G401.6 (cell line): ENCODE measurements around the gene NOP58.
"Not testable (repeated sequence)": the region's sequence is repeated elsewhere in the genome, so short reads cannot be mapped to it uniquely, and the experiment has no call there.

Experiments used
- FAIRE-seq: peaks from 2 replicates; lab custom pipeline; 2012; peaks lifted over from hg19 to GRCh38; lab: Jason Lieb, UNC

Gene NOP58

DNA sequence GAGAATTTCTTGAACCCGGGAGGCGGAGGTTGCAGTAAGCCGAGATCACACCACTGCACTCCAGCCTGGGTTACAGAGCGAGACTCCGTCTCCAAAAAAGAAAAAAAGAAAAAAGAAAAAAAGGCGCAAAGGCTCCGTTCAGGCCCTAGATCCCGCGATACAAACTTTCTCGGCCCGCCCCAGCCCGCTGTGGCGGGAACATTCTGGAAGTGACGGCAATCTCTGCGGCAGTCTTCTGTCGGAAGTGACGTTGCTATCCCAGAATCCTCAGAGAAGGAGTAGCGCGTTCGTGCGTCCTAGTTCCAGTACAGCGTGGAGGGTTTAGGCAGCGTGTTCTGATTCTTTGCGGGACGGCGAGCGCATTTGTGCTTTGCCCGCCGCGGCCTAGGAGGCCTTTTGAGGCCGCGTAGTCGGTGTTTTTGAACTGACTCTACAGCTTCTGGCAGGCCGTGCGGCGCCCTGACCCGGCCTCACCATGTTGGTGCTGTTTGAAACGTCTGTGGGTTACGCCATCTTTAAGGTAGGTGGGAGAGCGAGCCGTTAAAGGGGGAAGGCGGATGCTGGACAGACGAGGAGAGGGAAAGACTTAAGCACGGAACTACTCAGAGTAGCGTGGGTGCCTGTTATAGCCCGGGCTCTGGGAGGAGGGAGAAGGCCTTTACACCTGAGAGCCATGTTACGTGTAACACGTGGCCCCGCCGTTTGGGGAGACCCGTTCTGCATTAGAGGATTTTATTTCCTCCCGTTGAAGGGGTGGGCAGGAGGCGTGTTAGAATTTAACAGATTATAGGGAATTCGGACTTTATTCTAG lies at the start of gene NOP58:
Gene NOP58, plus strand, starts transcription at position 297 of the 811 bp plus-strand sequence. Its CDS starts 179 bp downstream, at position 476.
- peak; percentile 96 for FAIRE-seq

GRCh38 chr2:202221873-202222272 lies 43.7 kb upstream of the NOP58 start:
- FAIRE-seq: no peak

GRCh38 chr2:202237787-202238233 lies 27.8 kb upstream of the NOP58 start:
- no peak for FAIRE-seq

DNA sequence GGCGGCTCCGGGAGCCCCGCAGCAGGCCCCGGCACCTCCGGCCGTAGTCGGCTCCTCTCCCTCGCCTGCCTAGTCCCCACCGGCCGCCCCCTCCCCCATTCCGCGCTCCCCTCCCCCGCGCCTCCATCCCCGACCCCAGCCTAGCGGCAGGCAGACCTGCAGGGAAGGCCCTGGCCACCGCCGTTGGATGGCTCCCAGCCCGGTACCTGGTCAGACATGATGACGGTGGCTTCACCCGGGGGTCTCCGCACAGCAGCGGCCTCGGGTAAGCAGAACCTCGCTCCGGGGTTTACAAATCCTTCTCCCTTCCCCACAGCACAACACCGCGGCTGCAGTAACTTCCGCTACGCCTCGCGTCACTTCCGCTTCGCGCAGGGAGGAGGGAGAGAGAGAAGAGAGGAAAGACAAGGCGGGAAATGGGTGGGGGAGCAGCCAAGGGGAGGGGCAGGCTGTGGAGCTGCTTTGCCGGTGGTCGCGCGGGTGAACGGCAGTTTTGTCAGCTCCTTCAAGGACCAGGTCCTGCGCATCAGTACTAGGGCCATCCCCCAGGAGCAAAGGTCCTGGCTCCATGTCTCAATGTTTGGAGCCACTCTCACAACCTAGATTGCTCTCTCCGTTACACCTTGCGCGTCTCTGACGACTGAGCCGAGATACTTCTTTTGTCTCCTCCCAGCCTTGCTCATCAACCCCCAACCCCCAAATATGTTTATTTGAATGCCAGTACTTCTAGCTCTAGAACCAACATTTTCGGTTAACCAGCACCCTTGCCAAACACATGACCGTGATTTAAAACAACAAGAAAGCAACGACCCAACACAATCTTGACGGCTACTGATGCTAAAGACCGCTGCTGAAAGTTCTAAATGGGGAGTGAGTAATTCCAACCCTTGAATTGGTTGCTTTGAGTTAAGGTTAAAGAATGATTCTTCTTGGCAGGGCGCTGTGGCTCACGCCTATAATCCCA lies 27.0 kb upstream of the NOP58 start, which contains the start of gene SUMO1:
Gene SUMO1, minus strand, starts transcription at position 364 of the 964 bp plus-strand sequence. Its CDS starts 146 bp downstream, at position 218.
- peak; percentile 36 for FAIRE-seq

DNA sequence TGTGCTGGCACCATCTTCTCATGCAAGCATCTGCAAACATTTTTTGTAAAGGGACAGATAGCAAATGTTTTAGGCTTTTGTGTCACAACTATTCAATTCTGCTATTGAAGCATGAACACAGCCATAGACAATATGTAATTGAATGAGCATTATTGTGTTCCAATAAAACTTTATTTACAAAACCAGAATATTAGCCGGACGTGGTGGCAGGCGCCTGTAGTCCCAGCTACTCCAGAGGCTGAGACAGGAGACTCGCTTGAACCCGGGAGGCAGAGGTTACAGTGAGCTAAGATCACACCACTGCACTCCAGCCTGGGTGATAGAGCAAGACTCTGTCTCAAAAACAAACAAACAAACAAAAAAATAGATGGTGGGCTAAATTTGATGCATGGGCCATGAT lies 17.9 kb upstream of the NOP58 start:
- FAIRE-seq: not testable (repeated sequence)

DNA sequence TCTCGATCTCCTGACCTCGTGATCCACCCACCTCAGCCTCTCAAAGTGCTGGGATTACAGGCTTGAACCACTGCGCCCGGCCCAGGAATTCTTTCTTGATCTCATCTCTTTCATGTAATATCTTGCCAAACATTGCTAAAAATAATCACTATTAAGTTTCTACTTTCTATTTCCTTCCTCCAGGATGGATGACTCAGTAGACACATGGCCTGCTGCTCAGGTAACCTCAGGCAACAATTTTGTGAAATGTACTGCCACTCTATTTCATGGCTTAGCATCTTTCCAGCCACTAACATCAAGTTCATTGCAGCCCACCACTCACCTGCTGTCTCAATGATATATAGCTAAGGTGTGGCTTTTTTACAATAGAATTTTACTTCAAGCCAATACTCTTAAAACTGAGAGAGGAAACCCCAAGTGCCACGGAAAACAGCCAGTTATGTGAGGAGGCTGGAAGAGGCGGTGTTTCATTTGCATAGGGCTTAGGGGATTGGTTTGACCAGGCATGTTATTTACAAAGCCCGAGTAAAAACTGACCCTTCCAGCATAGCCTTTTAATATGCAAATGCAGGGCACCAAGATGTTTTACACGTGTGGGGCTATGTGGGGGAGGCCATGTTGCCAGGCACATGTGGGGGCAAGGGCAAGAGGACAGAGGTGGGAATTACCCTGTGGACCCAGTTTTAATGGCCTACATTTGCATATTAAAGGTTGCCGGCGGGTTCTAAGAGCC lies 15.9 kb upstream of the NOP58 start:
- no peak for FAIRE-seq

GRCh38 chr2:202251494-202251893 lies 14.1 kb upstream of the NOP58 start:
- no peak for FAIRE-seq

DNA sequence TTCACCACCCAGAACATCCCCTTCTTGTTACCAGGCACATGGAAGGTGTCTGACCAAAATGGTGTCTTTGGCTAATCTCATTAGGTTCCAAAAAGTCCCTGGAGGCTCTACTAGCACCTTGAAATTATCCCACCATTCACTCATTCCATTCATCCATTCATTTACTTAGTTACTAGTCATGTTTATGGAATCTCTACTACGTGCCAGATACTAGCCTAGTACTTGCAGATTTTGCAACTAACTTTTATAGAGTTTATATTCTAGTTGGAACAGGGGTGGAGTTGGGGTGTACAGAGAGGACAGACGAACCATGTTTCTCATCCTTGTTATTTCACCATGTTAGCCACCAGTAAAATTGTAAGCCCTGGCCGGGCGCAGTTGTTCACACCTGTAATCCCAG lies 4.0 kb upstream of the NOP58 start:
- FAIRE-seq: no peak

GRCh38 chr2:202267495-202267894 lies 1.9 kb downstream of the NOP58 start:
- no peak for FAIRE-seq

- no peak for FAIRE-seq
Observed at GRCh38 chr2:202269585-202269984, 4.0 kb downstream of the NOP58 start.

GRCh38 chr2:202270487-202270886 lies 4.9 kb downstream of the NOP58 start:
- no peak for FAIRE-seq

GRCh38 chr2:202276078-202276720 lies 10.6 kb downstream of the NOP58 start:
- FAIRE-seq: not testable (repeated sequence)

DNA sequence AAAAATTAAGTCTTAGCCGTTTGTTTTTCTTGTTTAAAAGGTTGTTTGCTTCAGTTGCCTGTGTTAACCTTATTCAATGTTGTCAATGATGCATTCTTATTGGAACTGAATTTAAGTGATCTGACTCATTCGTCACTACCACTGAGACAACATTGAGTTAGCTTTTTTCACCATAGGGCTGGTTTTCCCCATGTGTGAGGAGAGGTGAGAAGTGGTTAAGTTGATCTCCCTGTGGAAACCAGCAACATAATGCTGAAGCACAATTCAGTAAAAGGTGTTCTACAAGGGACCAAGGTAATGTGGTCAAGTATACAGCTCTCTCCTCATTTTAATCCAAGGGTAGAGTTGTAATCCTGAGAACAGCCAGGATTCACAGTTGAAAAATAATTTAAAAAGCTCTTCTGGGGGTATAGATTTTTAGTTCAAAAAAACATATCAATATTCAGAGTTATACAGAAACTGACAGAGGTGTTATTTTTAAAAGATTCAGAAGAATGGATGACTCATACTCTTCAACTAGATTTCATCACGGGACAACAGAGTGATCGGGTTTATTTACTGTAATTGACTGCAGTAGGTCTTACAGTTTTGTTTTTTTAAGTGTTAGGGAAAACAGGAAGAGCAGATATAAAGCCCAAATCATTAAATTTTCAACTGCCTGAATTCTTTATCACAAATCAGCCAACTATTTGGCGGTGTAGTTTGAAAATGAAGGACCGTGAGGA lies 12.6 kb downstream of the NOP58 start:
- FAIRE-seq: no peak

GRCh38 chr2:202278944-202279343 lies 13.4 kb downstream of the NOP58 start:
- FAIRE-seq: peak; percentile 72

DNA sequence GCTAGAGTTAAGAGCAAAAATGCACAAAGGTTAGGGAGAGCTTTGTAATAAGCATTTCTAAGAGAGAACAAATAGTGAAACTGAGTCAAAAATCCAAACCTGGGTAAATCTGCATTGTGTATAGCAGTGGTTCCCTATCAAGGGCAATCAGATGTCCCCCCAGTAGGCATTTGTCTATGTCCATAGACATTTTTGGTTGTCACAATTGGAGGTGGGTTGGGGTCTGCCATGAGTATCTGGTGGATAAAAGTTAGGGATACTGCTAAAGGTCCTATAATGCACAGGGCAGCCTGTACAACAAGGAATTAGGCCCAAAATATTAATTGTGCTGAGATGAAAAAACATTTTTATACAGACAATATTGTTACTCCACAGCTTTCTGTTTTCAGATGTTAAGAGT lies 21.0 kb downstream of the NOP58 start:
- FAIRE-seq: no peak

DNA sequence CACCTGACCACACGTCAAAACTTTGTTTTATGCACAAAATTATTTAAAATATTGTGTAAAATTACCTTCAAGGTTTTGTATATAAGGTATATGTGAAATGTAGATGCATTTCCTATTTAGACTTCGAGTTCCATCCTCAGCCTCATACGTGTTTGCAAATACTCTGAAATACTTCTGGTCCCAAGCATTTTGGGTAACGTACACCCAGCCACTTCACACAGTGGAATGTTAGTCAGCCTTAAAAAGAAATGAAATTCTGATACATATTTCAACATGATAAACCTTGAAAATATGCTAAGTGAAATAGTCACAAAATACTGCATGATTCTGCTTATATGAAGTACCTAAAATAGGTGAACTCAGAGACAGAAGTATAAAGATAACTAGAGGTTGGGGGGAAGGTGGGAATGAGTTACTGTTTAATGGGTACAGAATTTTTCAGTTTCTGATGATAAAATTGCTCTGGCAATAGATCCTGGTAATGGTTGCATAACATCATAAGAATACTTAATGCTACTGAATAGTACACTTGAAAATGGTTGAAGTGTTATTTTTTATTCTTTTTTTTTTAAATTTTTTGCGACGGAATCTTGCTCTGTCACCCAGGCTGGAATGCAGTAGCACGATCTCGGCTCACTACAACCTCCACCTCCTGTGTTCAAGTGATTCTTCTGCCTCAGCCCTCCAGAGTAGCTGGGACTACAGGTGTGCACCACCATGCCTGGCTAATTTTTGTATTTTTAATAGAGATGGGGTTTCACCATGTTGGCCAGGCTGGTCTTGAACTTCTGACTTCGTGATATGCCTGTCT lies 24.0 kb downstream of the NOP58 start:
- FAIRE-seq: peak; percentile 3

- no peak for FAIRE-seq
Observed at GRCh38 chr2:202290316-202290715, 24.8 kb downstream of the NOP58 start.

DNA sequence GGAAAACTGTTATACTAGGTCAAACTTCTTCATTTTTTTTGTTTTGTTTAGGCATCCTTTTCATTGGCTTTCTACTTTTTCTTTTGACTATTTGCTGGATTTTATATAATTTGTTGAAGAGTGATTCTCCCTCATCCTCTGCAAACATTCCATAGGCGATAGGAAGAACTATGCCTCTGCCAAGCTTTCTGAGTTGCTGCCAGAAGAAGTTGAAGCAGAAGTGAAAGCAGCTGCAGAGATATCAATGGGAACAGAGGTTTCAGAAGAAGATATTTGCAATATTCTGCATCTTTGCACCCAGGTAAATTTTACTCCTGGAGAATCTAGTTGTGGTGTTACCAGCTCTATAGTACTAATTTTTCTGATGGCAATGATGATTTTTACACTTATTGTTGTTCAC lies 25.4 kb downstream of the NOP58 start:
- FAIRE-seq: no peak

GRCh38 chr2:202299712-202300111 lies 34.1 kb downstream of the NOP58 start:
- FAIRE-seq: no peak

DNA sequence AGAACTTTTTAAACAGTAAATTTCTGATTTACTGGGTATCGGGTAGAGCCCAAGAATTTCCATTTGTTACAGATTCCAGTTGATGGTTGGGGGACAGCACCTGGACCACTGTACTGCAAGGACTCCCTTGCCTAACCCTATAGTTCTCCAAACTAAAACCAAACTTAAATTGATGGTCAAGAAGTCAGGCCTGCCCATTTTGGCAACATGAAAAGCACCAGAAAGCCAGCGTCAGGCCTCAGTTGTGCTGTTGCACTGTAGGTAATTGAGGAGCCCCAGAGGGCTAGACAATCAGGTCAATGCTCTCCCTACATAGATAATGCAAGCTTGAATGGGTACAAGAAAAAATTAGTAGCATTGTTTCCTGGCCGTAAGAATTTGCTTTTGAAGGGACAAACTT lies 40.5 kb downstream of the NOP58 start:
- FAIRE-seq: no peak
